Hematopoietic multipotent progenitor cell (in vitro differentiated cells): ENCODE data around the gene RAPGEF4. TPM values are rescaled to one million over a fixed set of nuclear protein-coding genes. Genes with fewer than 3 reads are reported as not detected.

Experiments
- DNase-seq, 3 donors: peaks; one replicate each; pipeline ENCODE4 v3.0.0-alpha.2; 2011 to 2015; ENCODE audit warnings: low read depth in 2 of 3, low spot score in 2 of 3
- total RNA-seq: library from RNA; depleted of rRNA; stranded (reverse); fragments of >200 nt; gene quantifications from one replicate; pipeline ENCODE4 v1.2.3, GENCODE V29; 2012

The RAPGEF4 gene
- total RNA-seq, 1 donor = under 0.01 TPM

DNA sequence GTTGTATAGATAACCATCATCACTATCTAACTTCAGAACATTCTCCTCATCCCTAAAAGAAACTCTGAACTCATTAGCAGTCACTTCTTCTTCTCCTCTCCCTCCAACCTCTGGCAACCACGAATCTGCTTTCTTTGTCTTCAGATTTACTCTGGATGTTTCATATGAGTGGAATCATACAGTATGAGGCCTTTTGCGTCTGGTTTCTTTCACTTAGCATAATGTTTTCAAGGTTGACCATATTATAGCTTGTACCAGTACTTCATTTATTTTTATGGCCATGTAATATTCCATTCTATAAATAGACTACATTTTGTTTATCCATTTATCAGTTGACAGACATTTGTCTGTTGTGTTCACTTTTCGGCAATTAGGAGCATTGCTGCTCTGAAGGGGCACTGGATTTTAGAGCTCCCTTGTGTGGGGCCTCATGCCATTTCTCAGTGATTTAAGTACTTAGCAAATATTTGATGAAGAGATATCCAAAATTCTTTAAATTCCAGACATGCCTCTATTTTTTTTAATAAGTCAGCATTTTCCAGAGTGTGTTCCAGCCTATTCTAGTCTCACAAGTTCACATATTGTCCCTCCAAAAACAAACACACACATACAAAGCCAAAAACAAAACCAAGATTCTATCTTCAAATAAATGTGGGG lies 317.5 kb downstream of the RAPGEF4 start:
- DNase-seq = no peak

DNA sequence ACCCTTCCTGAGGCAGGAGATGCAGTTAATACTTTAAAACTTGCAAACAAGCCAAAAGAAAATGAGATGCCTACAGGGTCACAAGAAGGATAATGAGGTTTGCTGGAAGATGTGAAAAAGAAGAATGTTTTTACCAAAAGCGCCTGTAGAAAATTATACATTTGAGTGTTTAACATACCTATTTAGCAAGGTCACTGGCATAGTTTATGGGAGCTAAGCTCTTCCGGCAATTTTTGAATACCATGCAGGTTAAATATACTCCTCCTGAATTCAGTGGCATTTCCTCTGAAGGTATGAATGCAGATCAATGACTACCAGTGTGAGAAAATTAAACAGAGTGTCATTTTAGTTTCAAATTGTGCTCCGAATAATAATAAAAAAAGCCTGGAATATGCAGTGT lies 318.8 kb downstream of the RAPGEF4 start:
- no peak for DNase-seq

DNA sequence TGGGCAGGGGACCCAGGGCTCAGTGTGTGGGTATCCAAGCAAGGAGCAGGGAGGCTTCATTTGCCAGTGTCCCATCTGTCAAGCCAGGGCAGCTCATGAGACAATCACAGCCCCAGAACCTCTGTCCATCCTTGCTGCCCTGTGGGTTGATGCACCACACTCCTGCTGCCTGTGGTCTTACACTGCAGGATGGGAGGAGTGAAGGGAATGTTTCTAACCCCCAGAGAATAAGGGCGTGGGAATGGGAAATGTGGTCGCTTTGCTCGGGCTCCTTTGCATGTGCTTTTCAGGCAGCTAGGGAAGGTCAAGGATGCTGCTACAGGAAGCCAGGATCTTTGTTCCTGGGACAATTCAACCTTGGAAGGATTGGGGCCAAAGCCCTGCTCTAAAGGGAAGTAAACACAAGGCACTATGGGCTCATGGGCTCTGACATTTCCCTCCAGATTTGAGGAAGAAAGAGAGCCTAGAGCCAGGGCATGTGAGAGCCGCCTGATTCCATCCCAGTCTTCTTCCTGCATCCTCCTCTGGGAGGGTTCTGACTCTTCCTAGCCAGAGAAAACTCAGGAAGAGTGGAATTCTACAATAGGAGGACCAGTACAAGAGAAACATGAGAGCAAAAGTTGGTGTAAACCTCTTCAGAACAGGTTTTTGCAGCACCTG lies 321.2 kb downstream of the RAPGEF4 start:
- no peak for DNase-seq

DNA sequence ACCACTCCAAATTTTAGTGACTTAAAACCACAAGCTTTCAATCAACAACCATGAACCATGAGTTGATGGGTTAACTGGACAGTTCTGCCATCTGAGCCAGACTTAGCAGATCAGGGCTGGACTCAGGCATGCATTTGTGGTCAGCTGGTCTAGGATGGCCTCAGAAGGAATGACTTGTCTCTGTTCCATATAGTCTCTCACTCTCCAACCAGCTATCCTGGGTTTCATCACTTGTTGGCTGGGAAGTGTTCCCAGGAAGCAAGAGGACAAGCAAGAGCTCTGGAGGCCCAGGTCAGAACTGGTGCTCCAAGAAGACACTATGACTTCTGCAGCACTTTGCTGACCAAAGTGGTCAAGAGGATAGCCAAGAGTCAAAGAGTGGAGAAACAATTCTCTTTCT lies 322.5 kb downstream of the RAPGEF4 start:
- DNase-seq = no peak

DNA sequence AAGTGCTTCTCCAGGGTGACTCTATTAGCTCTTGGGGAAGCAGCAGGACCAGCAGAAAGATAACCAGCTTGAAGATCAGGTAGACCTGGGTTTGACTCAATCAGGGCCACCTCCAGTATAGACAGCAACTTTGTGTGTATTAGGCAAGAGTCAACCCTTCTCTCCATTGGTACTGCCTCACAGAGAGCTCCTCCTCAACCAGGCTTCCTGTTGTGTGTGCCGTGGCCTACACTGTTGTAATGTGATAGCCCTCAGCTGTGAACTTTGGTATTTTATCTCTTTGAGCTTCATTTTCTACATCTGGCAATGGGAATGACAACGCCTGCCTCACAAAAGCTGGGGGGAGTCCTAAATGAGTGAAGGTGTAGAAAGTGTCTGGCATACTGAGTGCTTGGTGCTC lies 323.0 kb downstream of the RAPGEF4 start:
- DNase-seq = no peak

DNA sequence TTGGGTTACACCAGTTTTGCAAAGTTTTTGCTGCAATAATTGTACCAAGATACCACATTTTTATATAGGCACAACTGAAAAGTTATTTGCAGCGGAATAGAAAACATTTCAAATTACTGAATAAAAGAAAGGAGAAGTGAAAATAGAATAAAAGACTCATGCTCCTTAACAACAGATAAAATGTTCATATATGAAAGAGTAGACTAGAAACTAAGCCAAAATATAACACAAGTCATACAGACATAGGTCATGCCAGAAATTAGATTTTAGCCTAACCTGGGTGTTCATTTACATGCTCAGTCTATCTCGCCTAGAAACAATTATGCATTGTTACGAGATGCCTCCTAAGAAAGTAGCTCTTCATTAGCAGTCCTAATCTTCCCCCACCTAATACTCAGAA lies 323.6 kb downstream of the RAPGEF4 start:
- no peak for DNase-seq

DNA sequence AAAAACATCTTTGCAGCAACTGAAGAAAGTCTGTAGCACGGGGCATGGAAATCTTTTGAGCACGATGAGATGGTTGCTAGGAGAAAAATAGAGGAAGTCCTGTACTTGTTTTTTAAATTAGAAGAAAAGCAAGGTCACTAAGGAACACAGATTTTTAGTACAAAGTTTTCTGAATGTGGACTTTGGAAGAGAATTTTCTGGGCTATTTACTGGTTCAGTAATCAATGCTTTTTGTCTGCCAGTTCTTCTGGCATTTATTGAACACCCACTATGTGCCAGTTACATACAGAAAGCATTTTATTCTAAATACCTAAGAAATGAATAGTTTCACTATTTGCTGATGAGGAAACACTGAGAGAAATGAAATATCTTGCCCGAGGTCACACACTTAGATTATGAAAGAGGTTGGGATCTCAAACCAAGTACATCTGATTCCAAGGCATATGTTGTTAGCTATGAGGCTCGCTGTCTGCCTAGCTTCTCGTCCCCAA lies 324.4 kb downstream of the RAPGEF4 start:
- peak in 1 of 3 donors; percentile 53 for DNase-seq

DNA sequence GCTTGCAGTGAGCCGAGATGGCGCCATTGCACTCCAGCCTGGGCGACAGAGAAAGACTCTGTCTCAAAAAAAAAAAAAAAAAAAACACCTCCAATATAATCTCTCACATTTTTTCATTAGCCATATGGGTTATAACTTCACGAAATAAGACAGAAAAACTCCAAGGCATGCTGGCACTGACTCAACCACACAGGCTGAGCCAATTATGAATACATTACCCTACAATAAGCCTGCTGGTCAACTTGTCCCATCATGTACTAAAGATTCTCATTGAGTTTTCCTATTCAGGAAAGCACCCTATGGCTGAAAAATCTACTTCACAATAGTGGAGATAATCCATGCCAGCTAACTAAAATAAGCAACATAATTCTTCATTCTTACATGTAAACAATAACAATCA lies 327.2 kb downstream of the RAPGEF4 start:
- no peak for DNase-seq

DNA sequence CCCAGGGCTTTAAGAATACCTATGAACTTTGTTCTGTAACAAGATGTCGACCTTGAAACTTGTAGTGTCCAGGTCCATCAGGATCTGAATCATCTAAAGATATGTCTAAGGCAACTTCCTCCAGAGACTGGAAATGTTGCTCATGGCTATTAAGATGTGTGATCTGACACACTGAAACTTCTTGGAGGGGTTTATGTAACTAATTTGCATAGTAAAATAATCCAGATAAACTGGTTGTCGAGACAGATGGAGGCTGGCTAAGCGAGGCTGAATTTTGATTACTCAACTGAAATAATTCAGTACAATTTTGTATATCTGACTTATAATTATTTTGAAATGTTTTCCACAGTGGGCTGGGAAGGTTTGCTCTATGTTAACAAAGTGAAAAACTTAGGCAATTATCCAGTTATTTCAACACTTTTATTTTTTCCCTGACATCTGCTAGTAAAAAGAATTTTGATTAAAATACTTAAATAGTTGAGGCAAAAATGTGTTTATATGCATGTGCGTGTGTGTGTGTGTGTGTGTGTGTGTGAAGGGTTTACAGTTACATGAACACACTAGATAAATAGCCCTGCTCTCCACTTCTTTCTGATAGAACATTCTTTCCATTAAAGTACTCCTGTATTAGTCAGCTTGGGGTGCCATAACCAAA lies 328.6 kb downstream of the RAPGEF4 start:
- no peak for DNase-seq

DNA sequence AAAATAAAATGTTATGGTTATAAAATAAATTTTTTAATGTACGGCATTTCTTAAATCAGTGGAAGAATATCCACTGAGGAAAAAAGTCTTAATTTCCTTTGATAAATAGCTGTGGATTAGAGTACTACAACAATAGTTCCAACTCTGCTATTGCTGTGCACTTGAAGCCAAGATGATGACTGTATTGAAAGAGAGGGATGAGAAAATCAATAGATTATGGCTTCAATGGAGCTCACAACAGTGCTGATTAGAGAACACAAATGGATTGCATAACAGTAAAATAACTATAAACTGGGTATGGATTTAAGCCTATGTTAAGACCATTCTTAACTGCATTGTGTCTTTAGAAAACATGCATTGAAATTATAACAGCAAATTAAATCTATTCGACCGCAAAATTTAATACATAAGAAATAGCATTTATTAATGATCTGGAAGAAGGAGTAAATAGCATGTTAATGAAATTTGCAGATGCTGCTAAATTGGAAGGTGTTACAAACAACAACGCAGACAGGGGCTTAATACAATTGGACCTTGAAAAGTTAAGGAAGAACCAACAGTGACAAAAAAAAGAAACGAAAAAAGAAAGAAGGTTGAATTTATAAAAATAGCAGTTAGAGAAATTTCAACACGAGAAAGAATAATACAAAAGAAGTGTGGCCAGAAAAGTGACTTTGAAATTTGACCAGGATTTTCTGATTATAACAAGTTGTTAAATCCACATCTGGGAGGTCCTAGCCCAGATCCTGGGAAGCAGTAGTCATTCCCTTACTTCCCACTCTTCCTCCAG lies 331.4 kb downstream of the RAPGEF4 start:
- DNase-seq = no peak

DNA sequence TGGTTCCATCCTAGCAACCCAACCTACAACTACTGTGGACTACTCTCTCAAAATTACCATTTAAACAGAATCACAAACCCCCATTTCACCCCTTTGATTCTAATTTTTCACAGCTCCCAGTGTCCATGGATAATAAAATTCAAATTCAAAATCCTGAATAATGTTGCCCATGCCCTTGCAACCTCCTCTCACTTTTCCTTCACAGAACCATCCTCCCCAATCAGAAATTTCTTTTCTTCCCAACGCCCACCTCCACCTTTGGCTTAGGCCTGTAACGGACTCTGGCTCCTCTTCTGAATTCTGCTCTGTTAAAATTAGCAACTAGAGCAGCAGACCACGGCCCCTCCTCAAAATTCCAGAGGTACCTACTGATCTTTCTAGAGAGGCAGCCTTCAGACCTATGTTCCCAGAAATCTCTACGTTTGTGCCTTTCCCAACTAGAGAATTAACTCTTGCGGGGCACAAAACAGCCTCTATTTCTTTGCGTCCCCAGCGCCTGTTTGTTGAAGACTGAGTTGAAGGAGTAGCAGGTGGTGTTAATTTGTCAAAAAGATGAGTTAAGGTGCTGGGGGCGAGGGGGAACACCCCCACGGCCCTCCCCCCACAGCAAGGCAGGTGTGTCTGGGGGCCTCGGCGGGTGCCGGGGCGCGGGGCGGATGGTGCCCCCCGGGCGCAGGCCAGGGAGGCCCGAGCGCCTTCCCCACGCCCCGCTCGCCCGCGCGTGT lies 339.6 kb downstream of the RAPGEF4 start:
- no peak for DNase-seq

DNA sequence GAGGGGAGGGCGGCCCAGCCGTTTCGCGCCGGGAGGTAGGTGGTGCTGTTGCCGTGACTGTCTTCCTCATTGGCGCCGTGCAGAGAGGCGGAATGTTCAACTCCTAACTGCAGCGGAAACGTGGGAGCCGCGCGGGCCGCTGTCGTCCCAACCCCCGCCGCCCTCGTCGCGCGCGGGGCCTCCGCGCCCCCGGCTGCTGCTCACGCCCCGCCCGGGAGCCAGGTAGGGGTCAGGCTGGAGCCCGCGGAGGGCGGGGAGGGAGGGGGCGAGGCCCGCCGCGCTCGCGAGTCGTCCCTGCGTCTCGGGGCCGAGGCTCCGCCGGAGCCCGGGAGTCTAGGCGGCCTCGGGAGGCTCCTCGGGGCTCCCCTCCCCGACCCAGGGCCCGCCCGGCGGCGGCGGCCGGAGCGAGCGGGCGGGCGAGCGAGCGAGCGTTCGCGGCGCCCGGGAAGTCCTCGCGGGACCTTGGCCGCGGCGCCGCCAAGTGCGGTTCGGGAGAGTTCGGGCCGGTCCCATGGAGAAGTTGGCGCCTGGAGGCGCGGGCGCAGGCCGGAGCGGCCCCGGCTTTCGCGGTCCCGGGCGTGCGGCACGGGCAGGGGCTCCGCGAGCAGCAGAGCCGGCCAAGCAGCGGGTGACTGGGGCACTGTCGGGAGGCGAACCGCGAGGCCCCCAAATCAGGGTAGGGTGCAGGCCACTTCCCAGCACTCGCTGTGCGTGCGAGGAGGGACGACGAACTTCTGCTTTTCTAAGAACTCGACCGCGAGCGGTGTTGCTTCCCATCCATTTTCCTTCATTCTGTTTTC lies 340.3 kb downstream of the RAPGEF4 start, which contains the start of gene MAP3K20:
Gene MAP3K20 (plus strand): TSS at position 66 of the 800 bp plus-strand sequence. CDS start 15,186 bp downstream, outside the sequence.
- DNase-seq = peak in 2 of 3 donors; percentile 84 to 87

DNA sequence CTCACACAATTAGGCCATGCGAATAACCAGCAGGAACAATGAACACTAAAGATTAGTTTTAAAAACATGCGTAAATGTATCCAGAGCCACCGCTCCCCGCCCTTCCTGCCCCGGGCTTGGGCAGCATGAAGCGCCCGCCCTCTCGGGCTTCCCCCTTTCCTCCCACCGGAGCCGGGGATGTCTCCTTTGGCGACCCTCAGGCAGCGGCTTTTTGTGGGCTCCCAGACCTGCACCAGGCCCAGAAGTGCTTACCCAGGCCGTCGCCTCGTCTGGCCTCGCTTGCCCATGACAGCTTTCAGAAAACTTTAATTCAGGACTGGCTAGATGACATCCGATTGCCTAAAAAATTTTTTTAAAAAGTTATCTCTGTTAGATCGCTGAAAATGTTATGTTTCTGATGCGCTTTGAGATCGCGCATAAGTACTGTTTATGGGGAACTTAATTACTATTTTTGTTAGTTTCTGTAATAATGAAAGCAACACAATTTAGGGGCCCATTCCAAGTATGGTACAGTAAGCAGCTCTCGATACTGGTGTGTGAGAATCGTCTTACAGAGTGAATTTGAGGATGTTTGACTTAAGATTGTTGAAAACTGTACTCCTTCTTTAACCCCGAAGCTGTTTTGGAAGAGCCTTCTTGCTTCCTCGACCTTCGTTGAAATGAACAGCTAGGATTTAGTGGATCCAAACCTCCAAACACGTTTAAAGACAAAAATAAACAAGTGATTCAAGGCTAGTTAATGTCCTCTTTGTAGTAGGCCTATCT lies 341.1 kb downstream of the RAPGEF4 start:
- DNase-seq = no peak

DNA sequence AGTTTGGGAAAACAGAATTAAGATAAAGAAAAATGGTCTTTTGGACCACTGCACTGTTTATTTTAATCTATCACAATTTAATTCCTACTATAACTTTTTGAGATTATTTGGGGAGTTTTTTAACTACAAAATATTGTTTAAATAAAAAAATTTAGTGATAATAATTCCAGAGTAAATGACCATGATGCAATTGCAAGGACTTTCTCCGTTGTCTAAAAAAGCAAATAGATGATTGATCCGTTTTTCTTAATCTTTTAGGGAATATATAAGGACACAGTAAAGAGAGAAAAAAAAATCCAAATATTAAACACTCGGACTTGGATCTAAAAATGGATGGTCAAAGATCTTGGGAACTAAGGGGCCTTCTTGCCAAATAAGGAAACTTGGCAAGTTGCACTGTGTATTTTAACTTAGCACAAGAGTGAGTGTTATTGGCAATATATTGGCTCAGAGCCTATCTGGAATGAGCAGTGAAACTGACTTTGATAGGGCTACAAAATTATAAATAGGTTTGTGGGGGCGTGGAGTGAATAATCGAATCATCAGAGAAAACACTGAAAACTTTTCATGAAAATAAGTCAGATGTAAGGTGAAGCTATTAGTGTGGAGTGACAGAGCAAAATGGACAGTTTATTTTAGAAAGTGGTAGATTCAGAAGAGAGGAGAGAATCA lies 342.0 kb downstream of the RAPGEF4 start:
- DNase-seq = no peak

DNA sequence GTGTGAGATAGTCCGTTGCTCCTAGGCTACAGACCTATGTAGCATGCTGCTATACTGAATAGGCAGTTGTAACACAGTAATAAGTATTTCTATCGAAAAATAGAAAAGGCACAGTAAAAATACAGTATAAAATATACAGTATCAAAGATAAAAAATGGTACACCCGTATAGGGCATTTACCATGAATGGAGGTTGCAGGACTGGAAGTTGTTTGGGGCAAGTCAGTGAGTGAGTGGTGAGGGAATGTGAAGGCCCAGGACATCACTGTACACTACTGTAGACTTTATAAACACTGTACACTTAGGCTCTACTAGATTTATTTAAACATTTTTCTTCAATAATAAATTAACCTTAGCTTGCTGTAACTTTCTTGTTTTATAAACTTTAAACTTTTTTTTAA lies 343.5 kb downstream of the RAPGEF4 start:
- DNase-seq = no peak

DNA sequence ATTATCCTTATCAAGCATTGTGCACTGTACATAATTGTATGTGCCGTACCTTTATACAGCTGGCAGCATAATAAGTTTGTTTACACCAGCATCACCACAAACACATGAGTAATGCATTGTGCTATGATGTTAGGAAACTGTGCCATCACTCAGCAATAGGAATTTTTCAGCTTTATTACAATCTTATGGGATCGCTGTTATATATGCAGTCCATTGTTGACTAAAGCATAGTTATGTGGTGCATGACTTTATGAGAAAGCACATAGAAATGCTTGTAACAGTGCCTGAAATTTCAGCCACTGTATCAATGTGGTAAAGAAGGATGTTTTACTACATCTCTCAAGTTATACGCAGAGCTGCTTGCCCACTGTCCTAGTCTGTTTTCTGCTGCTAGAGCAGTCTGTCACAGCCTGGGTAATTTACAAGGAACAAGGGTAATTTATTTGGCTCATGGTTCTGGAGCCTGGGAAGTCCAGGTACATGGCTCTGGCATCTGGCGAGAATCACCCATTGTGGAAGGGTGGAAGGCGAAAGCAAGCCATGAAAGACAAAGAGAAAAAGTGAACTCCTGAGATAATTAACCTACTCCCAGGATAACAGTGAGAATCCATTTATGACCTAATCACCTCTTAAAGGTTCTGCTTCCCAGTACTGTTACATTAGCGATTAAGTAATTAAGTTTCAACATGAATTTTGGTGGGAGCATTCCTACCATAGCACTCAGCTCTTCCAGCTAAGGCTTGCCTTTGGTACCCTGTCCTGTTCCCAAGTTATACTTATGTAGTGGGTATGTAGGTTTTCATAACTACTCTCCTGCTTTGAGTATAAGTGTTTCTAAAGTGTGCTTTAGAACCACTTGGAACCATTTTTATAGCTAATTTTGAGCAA lies 344.6 kb downstream of the RAPGEF4 start:
- DNase-seq = no peak

DNA sequence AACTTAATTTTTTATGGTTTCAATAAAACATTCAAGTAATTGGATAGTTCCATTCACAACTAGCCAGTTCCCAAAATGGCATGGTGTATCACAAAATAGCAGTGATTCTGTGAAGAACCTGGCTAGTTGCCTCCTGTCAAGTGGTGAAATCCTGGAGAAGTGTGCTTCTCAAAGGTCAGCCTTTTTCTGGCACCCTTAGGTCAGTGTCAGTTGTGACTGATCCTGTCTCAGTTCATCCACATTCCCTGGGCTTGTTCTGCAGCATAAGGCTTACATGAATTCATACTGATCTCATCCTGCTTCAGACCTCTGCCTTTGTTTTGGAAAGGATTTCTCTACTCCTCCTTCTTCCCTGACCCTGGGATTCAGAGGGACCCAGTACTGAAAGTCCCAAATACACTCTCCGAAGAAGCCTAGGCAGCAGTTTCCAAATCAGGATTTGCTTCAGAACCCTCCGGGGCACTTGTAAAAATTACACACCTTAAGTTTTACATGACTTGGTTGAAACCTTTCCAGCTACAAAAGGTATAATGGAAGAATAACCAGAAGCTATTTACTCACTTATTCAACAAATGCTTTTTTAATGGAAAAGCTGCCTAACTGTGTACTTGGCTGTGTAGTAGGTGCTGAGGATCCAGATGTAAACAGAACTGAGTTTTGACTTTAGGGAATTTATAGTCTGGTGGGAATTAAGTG lies 351.0 kb downstream of the RAPGEF4 start:
- DNase-seq = no peak
